Testis (tissue), 3 donors: Measurements from ENCODE around the gene PSD4. TPM values are rescaled to one million over a fixed set of nuclear protein-coding genes. Genes with fewer than 3 reads are reported as not detected.

ENCODE experiments used
- DNase-seq: peaks from one replicate; pipeline ENCODE4 v3.0.0-alpha.2; 2019
- H3K27ac ChIP-seq, 2 donors: fragments of 200-600 bp; sonication (generic); one replicate each; pipeline ENCODE4 v1.5.1; 2019
- H3K27me3 ChIP-seq: fragments of 200-600 bp; sonication (generic); one replicate; pipeline ENCODE4 v1.5.1; 2019
- H3K36me3 ChIP-seq: fragments of 200-600 bp; sonication (generic); one replicate; pipeline ENCODE4 v1.5.1; 2017; ENCODE audit warnings: low read depth; ENCODE audit errors: missing control alignments
- H3K4me1 ChIP-seq: fragments of 200-600 bp; sonication (generic); one replicate; pipeline ENCODE4 v1.5.1; 2019
- H3K4me3 ChIP-seq, 2 donors: fragments of 200-600 bp; sonication (generic); one replicate each; pipeline ENCODE4 v1.5.1; 2017 to 2019
- H3K9me3 ChIP-seq: fragments of 200-600 bp; sonication (generic); one replicate; pipeline ENCODE4 v1.5.1; 2017
- POLR2A ChIP-seq: fragments of 450-650 bp; IDR thresholded peaks from one replicate; pipeline ENCODE4 v1.6.1; 2017; ENCODE audit warnings: antibody characterized with exemption, mild to moderate bottlenecking, moderate library complexity
- WGBS, 2 donors: methylation state at CpG; one replicate each; pipeline ENCODE4 v1.1.5; 2018; 5-methylcytosine and 5-hydroxymethylcytosine counted together
- intact Hi-C: fragments of 100-400 bp; cut with DNase I; formaldehyde crosslinking; loops from one replicate; pipeline ENCODE4 v1.15.1; 2023; ENCODE audit warnings: low total_unique reads
- polyA plus RNA-seq: library from polyadenylated mRNA; stranded (reverse); fragments of 350-450 nt; fragmentation: Illumina TruSeq; extraction: RNeasy Lipid Tissue Mini Kit (QIAGEN cat#74804); gene quantifications from one replicate; pipeline ENCODE4 v1.2.3, GENCODE V29; 2014; ENCODE audit warnings: low read depth, low replicate concordance; ENCODE audit not compliant: insufficient read depth
- total RNA-seq, 2 donors: library from RNA; depleted of rRNA; stranded (reverse); fragments of >200 nt; gene quantifications; one replicate each; pipeline ENCODE4 v1.2.3, GENCODE V29; 2016
- TF ChIP-seq, protein P1 (sequence below), 3 experiments: fragments of 450-650 bp in 2 of 3; fragments of 200-600 bp in 1 of 3; sonication (generic) in 1 of 3; IDR thresholded peaks; one replicate each; pipeline ENCODE4 v1.5.1; 2016 to 2019; ENCODE audit warnings: antibody characterized with exemption in 3 of 3, mild to moderate bottlenecking in 2 of 3, moderate library complexity in 1 of 3

The PSD4 gene
- total and polyA plus RNA-seq, 3 donors from 2014 or later, result 18.7 to 35.9 (median 22.8) TPM

DNA sequence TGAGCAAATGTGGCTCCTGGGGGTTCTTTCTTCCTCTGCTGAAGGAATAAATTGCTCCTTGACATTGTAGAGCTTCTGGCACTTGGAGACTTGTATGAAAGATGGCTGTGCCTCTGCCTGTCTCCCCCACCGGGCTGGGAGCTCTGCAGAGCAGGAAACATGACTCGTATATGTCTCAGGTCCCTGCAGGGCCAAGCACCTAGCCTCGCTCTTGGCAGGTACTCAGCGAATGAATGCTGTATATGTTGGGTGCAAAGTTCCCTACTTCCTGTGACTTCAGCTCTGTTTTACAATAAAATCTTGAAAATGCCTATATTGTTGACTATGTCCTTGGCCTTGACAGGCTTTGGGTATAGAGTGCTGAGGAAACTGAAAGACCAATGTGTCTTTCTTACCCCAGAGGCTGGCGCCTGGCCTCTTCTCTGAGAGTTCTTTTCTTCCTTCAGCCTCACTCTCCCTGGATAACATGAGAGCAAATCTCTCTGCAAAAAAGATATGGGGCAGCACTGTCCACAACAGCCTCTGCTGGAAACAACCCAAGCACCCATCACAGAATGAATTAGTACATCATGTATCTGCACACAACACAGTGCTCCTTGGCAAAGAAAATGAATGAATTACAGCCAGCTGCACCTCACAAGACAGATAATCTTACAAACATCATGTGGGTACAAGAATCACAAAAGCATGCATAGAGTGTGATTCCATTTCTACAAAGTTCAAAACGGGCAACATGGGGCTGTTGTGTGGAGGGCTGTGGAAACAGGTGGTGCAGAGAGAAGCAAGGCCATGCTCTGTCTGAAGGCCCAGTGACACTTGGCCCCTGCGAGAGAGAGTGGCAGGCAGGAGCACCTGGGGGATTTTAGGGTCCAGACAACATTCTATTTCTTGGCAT is 39.8 kb upstream of the PSD4 start:
- no peaks in the 10 kb centered on the region for H3K9me3 ChIP-seq
- intact Hi-C loops, result loop anchor here (10.0 kb wide), 1 partner anchor 71 kb away; no protein-coding TSS in a partner anchor
- DNase-seq, result no peak
- TF ChIP-seq, protein P1, sequence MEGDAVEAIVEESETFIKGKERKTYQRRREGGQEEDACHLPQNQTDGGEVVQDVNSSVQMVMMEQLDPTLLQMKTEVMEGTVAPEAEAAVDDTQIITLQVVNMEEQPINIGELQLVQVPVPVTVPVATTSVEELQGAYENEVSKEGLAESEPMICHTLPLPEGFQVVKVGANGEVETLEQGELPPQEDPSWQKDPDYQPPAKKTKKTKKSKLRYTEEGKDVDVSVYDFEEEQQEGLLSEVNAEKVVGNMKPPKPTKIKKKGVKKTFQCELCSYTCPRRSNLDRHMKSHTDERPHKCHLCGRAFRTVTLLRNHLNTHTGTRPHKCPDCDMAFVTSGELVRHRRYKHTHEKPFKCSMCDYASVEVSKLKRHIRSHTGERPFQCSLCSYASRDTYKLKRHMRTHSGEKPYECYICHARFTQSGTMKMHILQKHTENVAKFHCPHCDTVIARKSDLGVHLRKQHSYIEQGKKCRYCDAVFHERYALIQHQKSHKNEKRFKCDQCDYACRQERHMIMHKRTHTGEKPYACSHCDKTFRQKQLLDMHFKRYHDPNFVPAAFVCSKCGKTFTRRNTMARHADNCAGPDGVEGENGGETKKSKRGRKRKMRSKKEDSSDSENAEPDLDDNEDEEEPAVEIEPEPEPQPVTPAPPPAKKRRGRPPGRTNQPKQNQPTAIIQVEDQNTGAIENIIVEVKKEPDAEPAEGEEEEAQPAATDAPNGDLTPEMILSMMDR (IDR thresholded peaks at IDR 0.05), result no peak
- TF ChIP-seq POLR2A, result no peak
- no peaks in the 10 kb centered on the region for H3K36me3 ChIP-seq
- no peaks in the 10 kb centered on the region for H3K27me3 ChIP-seq
- no peaks in the 10 kb centered on the region for H3K4me1 ChIP-seq
- no peak overlapping the region for H3K27ac ChIP-seq
- no peak overlapping the region for H3K4me3 ChIP-seq
- 71 to 72% methylated on average over 7 of the region's 7 CpGs for whole genome bisulfite sequencing, 2 donors

DNA sequence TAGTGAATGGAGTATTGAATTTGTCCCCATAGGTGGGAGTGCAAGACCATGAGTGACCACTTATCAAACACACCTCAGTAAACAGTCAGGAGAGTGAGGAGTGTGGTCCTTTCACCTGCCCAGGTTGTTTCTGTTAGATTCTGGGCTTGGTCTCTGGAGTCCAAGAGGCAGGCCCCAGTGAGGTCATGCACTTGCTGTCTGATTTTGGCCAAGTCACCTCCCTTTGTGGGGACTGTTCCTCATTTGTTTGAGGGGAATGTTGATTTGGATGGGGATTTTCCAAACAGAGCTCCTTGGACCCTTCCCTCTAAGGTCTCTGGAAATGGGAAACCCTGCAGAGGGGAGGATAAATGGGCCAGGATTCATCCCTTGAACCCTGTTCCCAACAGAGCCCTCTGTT is 39.1 kb upstream of the PSD4 start:
- Histone ChIP-seq H3K27me3 (no peaks in the 10 kb centered on the region), H3K4me3 (no peak overlapping the region), H3K36me3 (no peaks in the 10 kb centered on the region), H3K4me1 (no peaks in the 10 kb centered on the region), H3K9me3 (no peaks in the 10 kb centered on the region), H3K27ac (no peak overlapping the region)
- intact Hi-C loops, result loop anchor here (10.0 kb wide), 1 partner anchor 70 kb away; no protein-coding TSS in a partner anchor
- no peak for DNase-seq
- TF ChIP-seq, protein P1 (IDR thresholded peaks at IDR 0.05), result no peak
- TF ChIP-seq POLR2A, result no peak

DNA sequence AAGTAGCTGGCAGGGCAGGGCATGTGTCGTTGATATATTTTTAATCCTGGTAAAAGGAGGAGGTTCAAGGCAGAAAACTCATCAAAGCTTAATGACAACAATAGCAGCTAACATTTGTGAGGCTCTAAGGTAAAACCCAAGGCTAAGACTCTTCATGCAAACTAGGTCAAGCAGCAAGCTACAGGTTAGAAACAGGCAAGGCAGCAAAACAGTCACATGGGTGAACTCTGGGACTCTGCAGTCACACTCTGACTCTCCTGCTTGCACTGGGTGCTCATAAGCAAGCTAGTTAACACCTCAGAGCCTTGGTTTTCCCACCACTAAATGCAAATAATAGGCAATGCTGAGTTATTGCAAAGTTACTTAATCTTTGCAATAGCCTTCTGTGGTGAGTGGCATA is 38.5 kb upstream of the PSD4 start:
- no peak for TF ChIP-seq POLR2A
- TF ChIP-seq, protein P1 (IDR thresholded peaks at IDR 0.05), result no peak
- DNase-seq, result no peak
- intact Hi-C loops, result loop anchor here (10.0 kb wide), 1 partner anchor 69 kb away; no protein-coding TSS in a partner anchor
- H3K4me3 ChIP-seq, result no peak overlapping the region
- no peaks in the 10 kb centered on the region for H3K4me1 ChIP-seq
- H3K27ac ChIP-seq, result no peak overlapping the region
- H3K36me3 ChIP-seq, result no peaks in the 10 kb centered on the region
- no peaks in the 10 kb centered on the region for H3K27me3 ChIP-seq
- H3K9me3 ChIP-seq, result no peaks in the 10 kb centered on the region
- 83 to 92% methylated on average over 1 of the region's 1 CpG for WGBS, 2 donors

DNA sequence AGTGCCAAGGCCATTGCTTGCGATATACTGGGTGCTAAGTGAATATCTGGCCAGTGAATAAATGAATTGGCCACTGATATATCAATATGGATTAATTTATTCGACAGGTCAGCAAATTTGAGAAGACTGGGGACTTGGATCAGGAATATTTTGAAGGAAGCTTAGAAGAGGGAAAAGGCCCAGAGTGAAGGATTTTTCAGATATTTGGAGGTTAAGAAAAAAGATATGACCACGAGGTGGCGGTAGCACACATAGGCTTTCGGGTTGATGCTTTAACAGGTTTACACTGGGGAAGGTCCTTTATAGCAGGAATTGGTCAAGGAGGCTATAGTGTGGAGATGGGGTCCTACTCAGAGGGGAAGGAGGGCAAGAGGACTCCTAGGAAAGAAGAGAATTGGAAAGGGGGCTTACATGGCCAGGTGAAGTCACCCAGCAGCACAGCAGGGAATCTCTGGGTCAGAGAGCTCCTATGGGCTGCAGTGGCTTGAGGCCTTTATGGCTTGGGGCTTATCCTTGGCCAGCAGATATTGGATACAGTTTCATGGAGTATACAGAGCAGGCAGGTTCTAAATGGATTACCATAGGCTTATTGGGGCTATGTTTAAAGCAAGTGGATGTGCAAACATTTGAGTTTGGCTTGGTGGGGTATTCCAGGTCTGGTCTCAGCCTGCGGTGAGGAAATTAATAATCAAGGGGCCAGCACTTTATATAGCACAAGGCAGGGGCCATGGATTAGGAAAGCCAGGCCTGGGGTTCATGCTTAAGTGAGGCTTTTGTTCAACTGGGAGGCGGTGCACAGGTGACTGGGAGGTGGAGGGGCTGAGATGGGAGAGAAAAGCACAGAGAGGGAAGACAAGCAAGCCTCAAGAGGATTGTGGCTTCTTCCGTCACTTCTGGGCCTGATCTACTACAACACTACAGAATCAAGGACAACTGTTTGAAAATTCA is 36.7 kb upstream of the PSD4 start:
- H3K9me3 ChIP-seq, result no peaks in the 10 kb centered on the region
- no peaks in the 10 kb centered on the region for H3K4me1 ChIP-seq
- DNase-seq, result peak; percentile 60
- no peak overlapping the region for H3K27ac ChIP-seq
- H3K36me3 ChIP-seq, result no peaks in the 10 kb centered on the region
- WGBS, 2 donors, result 50% methylated on average over 8 of the region's 8 CpGs
- no peak overlapping the region for H3K4me3 ChIP-seq
- H3K27me3 ChIP-seq, result no peaks in the 10 kb centered on the region
- intact Hi-C loops, result loop anchor here (10.0 kb wide), 1 partner anchor 68 kb away; no protein-coding TSS in a partner anchor
- TF ChIP-seq, protein P1 (IDR thresholded peaks at IDR 0.05), result peak; percentile 45 to 58 (median 47)
- TF ChIP-seq POLR2A, result no peak
